Vagina (tissue), 2 donors: ENCODE results near the gene C3orf20.

ENCODE experiments used
- POLR2A ChIP-seq, 2 donors: fragments of 450-650 bp; IDR thresholded peaks; one replicate each; pipeline ENCODE4 v1.6.1; 2017; ENCODE audit warnings: antibody characterized with exemption in 2 of 2, mild to moderate bottlenecking in 2 of 2, moderate library complexity in 2 of 2
- TF ChIP-seq, protein P1 (sequence below), 3 experiments: fragments of 450-650 bp in 2 of 3; fragments of 200-600 bp in 1 of 3; sonication (generic) in 1 of 3; IDR thresholded peaks; one replicate each; pipeline ENCODE4 v1.5.1; 2017 to 2019; ENCODE audit warnings: antibody characterized with exemption in 3 of 3, mild to moderate bottlenecking in 2 of 3, moderate library complexity in 2 of 3

DNA sequence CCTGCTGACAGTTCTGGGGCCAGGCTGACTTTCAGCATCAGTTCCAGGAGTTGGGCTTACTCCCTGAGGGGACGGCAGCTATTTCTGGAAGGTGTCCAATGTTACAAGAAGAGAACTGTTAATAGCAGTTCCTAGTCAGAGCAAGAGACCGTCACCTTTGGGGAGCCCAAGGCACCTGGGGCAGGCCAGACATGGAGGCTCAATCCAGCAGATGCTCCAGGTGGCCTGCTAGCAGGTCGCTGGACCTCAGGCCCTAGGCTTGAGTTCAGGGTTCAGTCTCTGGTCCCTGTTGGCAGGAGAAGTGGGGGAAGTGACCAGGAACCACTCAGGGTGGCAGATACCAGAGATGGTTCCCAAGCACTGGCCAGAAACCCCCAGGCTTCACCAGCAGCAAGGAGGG, 25.9 kb downstream of the C3orf20 start:
- TF ChIP-seq, protein P1, sequence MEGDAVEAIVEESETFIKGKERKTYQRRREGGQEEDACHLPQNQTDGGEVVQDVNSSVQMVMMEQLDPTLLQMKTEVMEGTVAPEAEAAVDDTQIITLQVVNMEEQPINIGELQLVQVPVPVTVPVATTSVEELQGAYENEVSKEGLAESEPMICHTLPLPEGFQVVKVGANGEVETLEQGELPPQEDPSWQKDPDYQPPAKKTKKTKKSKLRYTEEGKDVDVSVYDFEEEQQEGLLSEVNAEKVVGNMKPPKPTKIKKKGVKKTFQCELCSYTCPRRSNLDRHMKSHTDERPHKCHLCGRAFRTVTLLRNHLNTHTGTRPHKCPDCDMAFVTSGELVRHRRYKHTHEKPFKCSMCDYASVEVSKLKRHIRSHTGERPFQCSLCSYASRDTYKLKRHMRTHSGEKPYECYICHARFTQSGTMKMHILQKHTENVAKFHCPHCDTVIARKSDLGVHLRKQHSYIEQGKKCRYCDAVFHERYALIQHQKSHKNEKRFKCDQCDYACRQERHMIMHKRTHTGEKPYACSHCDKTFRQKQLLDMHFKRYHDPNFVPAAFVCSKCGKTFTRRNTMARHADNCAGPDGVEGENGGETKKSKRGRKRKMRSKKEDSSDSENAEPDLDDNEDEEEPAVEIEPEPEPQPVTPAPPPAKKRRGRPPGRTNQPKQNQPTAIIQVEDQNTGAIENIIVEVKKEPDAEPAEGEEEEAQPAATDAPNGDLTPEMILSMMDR (IDR thresholded peaks at IDR 0.05): no peak
- no peak for TF ChIP-seq POLR2A (IDR thresholded peaks at IDR 0.05)
